Liver (tissue), 9 donors: ENCODE results near the gene ETS2. TPM values are rescaled to one million over a fixed set of nuclear protein-coding genes. Genes with fewer than 3 reads are reported as not detected.

Source experiments
- DNase-seq: peaks from one replicate; pipeline ENCODE4 v3.0.0-alpha.2; 2017; ENCODE audit warnings: low spot score
- H3K27ac ChIP-seq, 2 donors: one replicate each; pipeline ENCODE4 v1.7.0; 2013; ENCODE audit warnings: inconsistent platforms in 2 of 2, low read length in 2 of 2, control low read depth in 1 of 2, low read depth in 1 of 2, mild to moderate bottlenecking in 1 of 2
- H3K27me3 ChIP-seq, 4 donors: one replicate each; pipeline versions ENCODE4 v1.6.1 to v1.7.0; 2013; ENCODE audit warnings: low read length in 3 of 4, inconsistent platforms in 1 of 4, mild to moderate bottlenecking in 1 of 4, moderate library complexity in 1 of 4; ENCODE audit not compliant: control insufficient read depth in 4 of 4, insufficient read depth in 4 of 4
- H3K36me3 ChIP-seq, 4 donors: one replicate each; pipeline versions ENCODE4 v1.6.1 to v1.7.0; 2013; ENCODE audit warnings: low read length in 3 of 4, mild to moderate bottlenecking in 3 of 4, low read depth in 1 of 4, moderate library complexity in 1 of 4; ENCODE audit not compliant: control insufficient read depth in 4 of 4, insufficient read depth in 3 of 4
- H3K4me1 ChIP-seq, 4 donors: one replicate each; pipeline versions ENCODE4 v1.6.1 to v1.7.0; 2013; ENCODE audit warnings: low read length in 3 of 4, mild to moderate bottlenecking in 3 of 4, moderate library complexity in 1 of 4; ENCODE audit not compliant: control insufficient read depth in 4 of 4, insufficient read depth in 4 of 4
- H3K4me3 ChIP-seq, 3 donors: one replicate each; pipeline versions ENCODE4 v1.6.1 to v1.7.0; 2013; ENCODE audit warnings: low read length in 3 of 3, control low read depth in 1 of 3, low read depth in 1 of 3, mild to moderate bottlenecking in 1 of 3
- H3K9ac ChIP-seq, 2 donors: one replicate each; pipeline ENCODE4 v1.7.0; 2013; ENCODE audit warnings: low read length in 2 of 2, mild to moderate bottlenecking in 2 of 2, moderate library complexity in 2 of 2, control low read depth in 1 of 2, low read depth in 1 of 2
- H3K9me3 ChIP-seq, 4 donors: one replicate each; pipeline versions ENCODE4 v1.6.1 to v1.7.0; 2013; ENCODE audit warnings: low read length in 3 of 4; ENCODE audit not compliant: control insufficient read depth in 4 of 4
- EGR1 ChIP-seq, 2 donors: IDR thresholded peaks; 2 replicates each; pipeline ENCODE4 v1.6.1; 2016 to 2018; ENCODE audit warnings: antibody characterized with exemption in 2 of 2, low read depth in 2 of 2
- FOXA2 ChIP-seq: IDR thresholded peaks from 2 replicates; pipeline ENCODE4 v1.6.1; 2016; ENCODE audit warnings: antibody characterized with exemption
- GABPA ChIP-seq, 2 donors: IDR thresholded peaks in 1 of 2; conservative IDR thresholded peaks in 1 of 2; 2 replicates each; pipeline ENCODE4 v1.6.1; 2016; ENCODE audit warnings: antibody characterized with exemption in 2 of 2, mild to moderate bottlenecking in 1 of 2, moderate library complexity in 1 of 2
- HNF4A ChIP-seq, 2 donors: conservative IDR thresholded peaks; 2 replicates each; pipeline ENCODE4 v1.6.1; 2016; ENCODE audit warnings: antibody characterized with exemption in 2 of 2, mild to moderate bottlenecking in 2 of 2
- HNF4G ChIP-seq: IDR thresholded peaks from 2 replicates; pipeline ENCODE4 v1.6.1; 2016; ENCODE audit warnings: antibody characterized with exemption
- JUND ChIP-seq, 2 donors: IDR thresholded peaks; 2 replicates each; pipeline ENCODE4 v1.6.1; 2016; ENCODE audit warnings: antibody characterized with exemption in 2 of 2
- NR2F2 ChIP-seq: IDR thresholded peaks from 2 replicates; pipeline ENCODE4 v1.6.1; 2016; ENCODE audit warnings: antibody characterized with exemption
- RAD21 ChIP-seq, 2 donors: IDR thresholded peaks; 2 replicates each; pipeline ENCODE4 v1.6.1; 2016; ENCODE audit warnings: antibody characterized with exemption in 2 of 2, mild to moderate bottlenecking in 2 of 2
- RXRA ChIP-seq, 2 donors: IDR thresholded peaks; 2 replicates each; pipeline ENCODE4 v1.6.1; 2017 to 2018; ENCODE audit warnings: antibody characterized with exemption in 2 of 2, mild to moderate bottlenecking in 1 of 2
- TAF1 ChIP-seq: conservative IDR thresholded peaks from 2 replicates; pipeline ENCODE4 v1.6.1; 2016; ENCODE audit warnings: antibody characterized with exemption, mild to moderate bottlenecking
- YY1 ChIP-seq: IDR thresholded peaks from 2 replicates; pipeline ENCODE4 v1.6.1; 2016; ENCODE audit warnings: antibody characterized with exemption, mild to moderate bottlenecking
- WGBS: extraction: QIAGEN DNeasy Blood & Tissue Kit; methylation state at CpG from one replicate; pipeline ENCODE4 v1.1.7; 2013; 5-methylcytosine and 5-hydroxymethylcytosine counted together
- polyA plus RNA-seq, 2 donors: library from polyadenylated mRNA; stranded (reverse) in 1 of 2; unstranded in 1 of 2; fragments of 200-250 nt in 1 of 2; fragments of >200 nt in 1 of 2; fragmentation: Nextera tagmentation in 1 of 2; extraction: Ambion mirVana in 1 of 2; gene quantifications; one replicate each; pipeline versions ENCODE4 v1.2.1 to v1.2.3, GENCODE V29; 2013 to 2015
- total RNA-seq, 2 donors: library from RNA; depleted of rRNA; stranded (reverse); fragments of >200 nt; gene quantifications; one replicate each; pipeline ENCODE4 v1.2.3, GENCODE V29; 2014
- TF ChIP-seq, protein P1 (sequence below): fragments of 150-350 bp; IDR thresholded peaks from 2 replicates; pipeline ENCODE4 v1.5.1; 2017; ENCODE audit warnings: improper control_type of control experiment, low read depth, low read length; ENCODE audit not compliant: missing input control
- TF ChIP-seq, protein P2 (sequence below): IDR thresholded peaks from 2 replicates; pipeline ENCODE4 v1.6.1; 2016; ENCODE audit warnings: antibody characterized with exemption, mild to moderate bottlenecking
- TF ChIP-seq, protein P3 (sequence below): IDR thresholded peaks from 2 replicates; pipeline ENCODE4 v1.6.1; 2016; ENCODE audit warnings: antibody characterized with exemption
- TF ChIP-seq, protein P4 (sequence below): IDR thresholded peaks from 2 replicates; pipeline ENCODE4 v1.6.1; 2016; ENCODE audit warnings: antibody characterized with exemption
- TF ChIP-seq, protein P5 (sequence below): IDR thresholded peaks from 2 replicates; pipeline ENCODE4 v1.6.1; 2016; ENCODE audit warnings: antibody characterized with exemption
- donor health status: healthy.
- donor health status: healthy.
- donor health status: healthy.
- donor health status: healthy.
- donor health status: healthy.

Gene ETS2
- total and polyA plus RNA-seq, 4 donors: 20.2 to 90.7 (median 41.8) TPM

DNA sequence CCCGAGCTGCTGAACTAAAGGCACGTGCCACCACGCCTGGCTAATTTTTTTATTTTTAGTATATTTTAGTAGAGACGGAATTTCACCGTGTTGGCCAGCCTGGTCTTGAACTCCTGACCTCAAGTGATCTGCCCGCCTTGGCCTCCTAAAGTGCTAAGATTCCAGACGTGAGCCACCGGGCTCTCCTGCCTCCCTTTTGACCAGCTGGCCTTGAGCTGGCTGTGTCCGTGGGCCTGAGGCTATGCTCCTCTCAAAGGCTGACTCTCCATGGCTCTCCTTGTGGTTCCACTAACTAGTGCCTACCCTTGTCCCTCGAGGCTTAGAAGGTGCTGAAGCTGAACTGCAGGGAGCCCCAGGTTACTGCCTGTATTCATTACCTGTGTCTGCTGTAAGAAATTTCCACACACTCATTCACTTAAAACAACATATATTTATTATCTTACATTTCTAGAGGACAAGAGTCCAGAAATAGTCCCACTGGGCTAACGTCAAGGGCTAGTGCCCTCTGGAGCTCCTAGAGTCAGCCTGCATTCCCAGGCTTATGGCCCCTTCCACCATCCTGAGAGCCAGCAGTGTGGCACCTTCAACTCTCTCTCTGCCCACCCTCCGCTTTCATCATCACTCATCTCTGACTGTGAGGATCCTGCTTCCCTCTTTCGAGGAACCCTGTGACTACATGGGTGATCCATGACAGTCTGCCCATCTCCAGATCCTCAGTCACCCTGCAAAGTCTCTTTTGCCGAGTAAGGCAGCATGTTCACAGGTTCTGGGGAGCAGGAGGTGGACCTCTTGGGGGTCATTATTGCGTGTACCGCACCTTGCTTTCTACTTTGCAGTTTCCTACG, 34.9 kb downstream of the ETS2 start:
- DNase-seq: no peak
- H3K9ac ChIP-seq: no peak overlapping the region
- no peak for TF ChIP-seq RAD21 (IDR thresholded peaks at IDR 0.05)
- no peak for TF ChIP-seq YY1
- no peak for TF ChIP-seq RXRA (IDR thresholded peaks at IDR 0.05)
- TF ChIP-seq, protein P1, sequence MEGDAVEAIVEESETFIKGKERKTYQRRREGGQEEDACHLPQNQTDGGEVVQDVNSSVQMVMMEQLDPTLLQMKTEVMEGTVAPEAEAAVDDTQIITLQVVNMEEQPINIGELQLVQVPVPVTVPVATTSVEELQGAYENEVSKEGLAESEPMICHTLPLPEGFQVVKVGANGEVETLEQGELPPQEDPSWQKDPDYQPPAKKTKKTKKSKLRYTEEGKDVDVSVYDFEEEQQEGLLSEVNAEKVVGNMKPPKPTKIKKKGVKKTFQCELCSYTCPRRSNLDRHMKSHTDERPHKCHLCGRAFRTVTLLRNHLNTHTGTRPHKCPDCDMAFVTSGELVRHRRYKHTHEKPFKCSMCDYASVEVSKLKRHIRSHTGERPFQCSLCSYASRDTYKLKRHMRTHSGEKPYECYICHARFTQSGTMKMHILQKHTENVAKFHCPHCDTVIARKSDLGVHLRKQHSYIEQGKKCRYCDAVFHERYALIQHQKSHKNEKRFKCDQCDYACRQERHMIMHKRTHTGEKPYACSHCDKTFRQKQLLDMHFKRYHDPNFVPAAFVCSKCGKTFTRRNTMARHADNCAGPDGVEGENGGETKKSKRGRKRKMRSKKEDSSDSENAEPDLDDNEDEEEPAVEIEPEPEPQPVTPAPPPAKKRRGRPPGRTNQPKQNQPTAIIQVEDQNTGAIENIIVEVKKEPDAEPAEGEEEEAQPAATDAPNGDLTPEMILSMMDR: no peak
- TF ChIP-seq, protein P2, sequence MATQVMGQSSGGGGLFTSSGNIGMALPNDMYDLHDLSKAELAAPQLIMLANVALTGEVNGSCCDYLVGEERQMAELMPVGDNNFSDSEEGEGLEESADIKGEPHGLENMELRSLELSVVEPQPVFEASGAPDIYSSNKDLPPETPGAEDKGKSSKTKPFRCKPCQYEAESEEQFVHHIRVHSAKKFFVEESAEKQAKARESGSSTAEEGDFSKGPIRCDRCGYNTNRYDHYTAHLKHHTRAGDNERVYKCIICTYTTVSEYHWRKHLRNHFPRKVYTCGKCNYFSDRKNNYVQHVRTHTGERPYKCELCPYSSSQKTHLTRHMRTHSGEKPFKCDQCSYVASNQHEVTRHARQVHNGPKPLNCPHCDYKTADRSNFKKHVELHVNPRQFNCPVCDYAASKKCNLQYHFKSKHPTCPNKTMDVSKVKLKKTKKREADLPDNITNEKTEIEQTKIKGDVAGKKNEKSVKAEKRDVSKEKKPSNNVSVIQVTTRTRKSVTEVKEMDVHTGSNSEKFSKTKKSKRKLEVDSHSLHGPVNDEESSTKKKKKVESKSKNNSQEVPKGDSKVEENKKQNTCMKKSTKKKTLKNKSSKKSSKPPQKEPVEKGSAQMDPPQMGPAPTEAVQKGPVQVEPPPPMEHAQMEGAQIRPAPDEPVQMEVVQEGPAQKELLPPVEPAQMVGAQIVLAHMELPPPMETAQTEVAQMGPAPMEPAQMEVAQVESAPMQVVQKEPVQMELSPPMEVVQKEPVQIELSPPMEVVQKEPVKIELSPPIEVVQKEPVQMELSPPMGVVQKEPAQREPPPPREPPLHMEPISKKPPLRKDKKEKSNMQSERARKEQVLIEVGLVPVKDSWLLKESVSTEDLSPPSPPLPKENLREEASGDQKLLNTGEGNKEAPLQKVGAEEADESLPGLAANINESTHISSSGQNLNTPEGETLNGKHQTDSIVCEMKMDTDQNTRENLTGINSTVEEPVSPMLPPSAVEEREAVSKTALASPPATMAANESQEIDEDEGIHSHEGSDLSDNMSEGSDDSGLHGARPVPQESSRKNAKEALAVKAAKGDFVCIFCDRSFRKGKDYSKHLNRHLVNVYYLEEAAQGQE: no peak
- TF ChIP-seq, protein P3, sequence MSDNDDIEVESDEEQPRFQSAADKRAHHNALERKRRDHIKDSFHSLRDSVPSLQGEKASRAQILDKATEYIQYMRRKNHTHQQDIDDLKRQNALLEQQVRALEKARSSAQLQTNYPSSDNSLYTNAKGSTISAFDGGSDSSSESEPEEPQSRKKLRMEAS: no peak
- TF ChIP-seq HNF4G: no peak
- TF ChIP-seq, protein P4, sequence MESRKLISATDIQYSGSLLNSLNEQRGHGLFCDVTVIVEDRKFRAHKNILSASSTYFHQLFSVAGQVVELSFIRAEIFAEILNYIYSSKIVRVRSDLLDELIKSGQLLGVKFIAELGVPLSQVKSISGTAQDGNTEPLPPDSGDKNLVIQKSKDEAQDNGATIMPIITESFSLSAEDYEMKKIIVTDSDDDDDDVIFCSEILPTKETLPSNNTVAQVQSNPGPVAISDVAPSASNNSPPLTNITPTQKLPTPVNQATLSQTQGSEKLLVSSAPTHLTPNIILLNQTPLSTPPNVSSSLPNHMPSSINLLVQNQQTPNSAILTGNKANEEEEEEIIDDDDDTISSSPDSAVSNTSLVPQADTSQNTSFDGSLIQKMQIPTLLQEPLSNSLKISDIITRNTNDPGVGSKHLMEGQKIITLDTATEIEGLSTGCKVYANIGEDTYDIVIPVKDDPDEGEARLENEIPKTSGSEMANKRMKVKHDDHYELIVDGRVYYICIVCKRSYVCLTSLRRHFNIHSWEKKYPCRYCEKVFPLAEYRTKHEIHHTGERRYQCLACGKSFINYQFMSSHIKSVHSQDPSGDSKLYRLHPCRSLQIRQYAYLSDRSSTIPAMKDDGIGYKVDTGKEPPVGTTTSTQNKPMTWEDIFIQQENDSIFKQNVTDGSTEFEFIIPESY: no peak
- TF ChIP-seq TAF1: no peak
- no peak for TF ChIP-seq FOXA2
- TF ChIP-seq HNF4A (conservative IDR thresholded peaks at IDR 0.05): no peak
- no peak overlapping the region for H3K27ac ChIP-seq
- 95% methylated on average over 17 of the region's 17 CpGs for WGBS
- no peaks in the 10 kb centered on the region for H3K4me1 ChIP-seq
- H3K27me3 ChIP-seq: no peaks in the 10 kb centered on the region
- H3K4me3 ChIP-seq: no peak overlapping the region
- no peaks in the 10 kb centered on the region for H3K36me3 ChIP-seq
- no peaks in the 10 kb centered on the region for H3K9me3 ChIP-seq

DNA sequence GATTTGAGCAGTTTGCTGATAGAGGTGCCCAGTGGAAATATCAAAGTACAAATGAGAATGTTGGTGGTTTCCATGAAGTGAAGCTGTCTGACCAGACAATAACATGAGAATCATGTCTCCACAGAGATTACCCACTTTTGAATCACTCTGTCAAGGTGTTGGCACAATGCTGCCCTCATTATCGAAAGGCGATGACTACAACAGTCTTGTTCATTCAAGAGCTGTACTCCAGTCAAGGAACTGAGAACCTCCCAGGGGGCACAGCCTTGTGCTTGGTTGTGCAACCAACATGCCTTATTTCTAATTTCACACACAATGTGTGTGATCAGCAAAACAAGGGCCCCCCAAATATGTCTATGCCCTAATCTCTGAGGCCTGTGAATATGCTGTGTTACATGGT, 35.7 kb downstream of the ETS2 start:
- Histone ChIP-seq H3K9ac (no peak overlapping the region), H3K36me3 (no peaks in the 10 kb centered on the region), H3K27me3 (no peaks in the 10 kb centered on the region), H3K4me3 (no peak overlapping the region), H3K4me1 (no peaks in the 10 kb centered on the region), H3K27ac (no peak overlapping the region), H3K9me3 (no peaks in the 10 kb centered on the region)
- no peak for DNase-seq
- WGBS: 95% methylated on average over 2 of the region's 2 CpGs
- TF ChIP-seq, protein P4: no peak
- TF ChIP-seq, protein P3: no peak
- no peak for TF ChIP-seq NR2F2
- TF ChIP-seq, protein P2: no peak
- TF ChIP-seq RXRA (IDR thresholded peaks at IDR 0.05): no peak
- TF ChIP-seq HNF4A (conservative IDR thresholded peaks at IDR 0.05): no peak
- no peak for TF ChIP-seq FOXA2
- TF ChIP-seq EGR1 (IDR thresholded peaks at IDR 0.05; ENCODE audit: low read depth in 2 of 2): no peak
- TF ChIP-seq JUND (IDR thresholded peaks at IDR 0.05): no peak
- no peak for TF ChIP-seq TAF1
- no peak for TF ChIP-seq HNF4G
- TF ChIP-seq, protein P5, sequence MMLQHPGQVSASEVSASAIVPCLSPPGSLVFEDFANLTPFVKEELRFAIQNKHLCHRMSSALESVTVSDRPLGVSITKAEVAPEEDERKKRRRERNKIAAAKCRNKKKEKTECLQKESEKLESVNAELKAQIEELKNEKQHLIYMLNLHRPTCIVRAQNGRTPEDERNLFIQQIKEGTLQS: no peak
- TF ChIP-seq GABPA (IDR thresholded peaks at IDR 0.05 in 1 of 2, conservative IDR thresholded peaks at IDR 0.05 in 1 of 2): no peak
